ENCODE data around the gene CNTNAP1. TPM values are rescaled to one million over a fixed set of nuclear protein-coding genes. Genes with fewer than 3 reads are reported as not detected.

Gene CNTNAP1
- total and polyA plus RNA-seq, 10 of the 15 experiments (the other 5 are each of a cell fraction or from before 2014, with no cell fraction given): 0.95 to 29.9 (median 10.4) TPM

- TF ChIP-seq WRNIP1 (IDR thresholded peaks at IDR 0.05; ENCODE audit: borderline replicate concordance, low read depth, low read length): no peak
These were observed 42.7 kb upstream of the CNTNAP1 start (continued) for GRCh38 chr17:42639525-42640113.

GRCh38 chr17:42640121-42640520, 42.2 kb upstream of the CNTNAP1 start:
- DNase-seq (ENCODE audit: low read depth, low spot score) (no peak), ATAC-seq (no peak), FAIRE-seq (no peak)
- H3K27ac ChIP-seq (ENCODE audit: control insufficient read depth, insufficient read depth): no peak overlapping the region
- no peak overlapping the region for H3K4me2 ChIP-seq (ENCODE audit: control insufficient read depth, insufficient read depth)
- H3K9me3 ChIP-seq (replicated peaks; ENCODE audit: control insufficient read depth, insufficient read depth, low read length): no peaks in the 10 kb centered on the region
- in situ Hi-C loops (cut with MboI) (no loop called here), intact Hi-C loops (cut with micrococcal nuclease; ENCODE audit: unreplicated experiment) (no loop called here)
- H3K27me3 ChIP-seq (replicated peaks in 1 of 2; ENCODE audit: control insufficient read depth in 2 of 2, insufficient read depth in 2 of 2, low read length in 1 of 2): no peaks in the 10 kb centered on the region; a peak in 1 of 4 replicates
- H3K36me3 ChIP-seq (ENCODE audit: control insufficient read depth in 2 of 2, insufficient read depth in 2 of 2, low read length in 1 of 2): no peaks in the 10 kb centered on the region
- ChIA-PET POLR2A (interaction anchor here (0.6 to 1.0 kb wide), 4 partner anchors 21 to 325 kb away, joined by 3 to 7 read pairs (median 3); partner anchors contain the start of genes RETREG3 and TUBG1), SMC1A (ENCODE audit: uncharacterized antibody, unreplicated experiment) (interaction anchor here (0.9 to 1.0 kb wide), 2 partner anchors 16 to 34 kb away, joined by 3 to 4 read pairs; no protein-coding TSS in a partner anchor), RAD21 (ENCODE audit: unreplicated experiment) (no interaction called here), CTCF (interaction anchor here (0.6 to 1.1 kb wide), 3 partner anchors 9 to 53 kb away, joined by 3 read pairs; no protein-coding TSS in a partner anchor)
- no peak overlapping the region for H3K4me3 ChIP-seq
- TF ChIP-seq YY1 (IDR thresholded peaks at IDR 0.05; ENCODE audit: low read depth, low read length) (no peak), ZBTB40 (IDR thresholded peaks at IDR 0.05; ENCODE audit: borderline replicate concordance) (no peak), ZNF207 (IDR thresholded peaks at IDR 0.05; ENCODE audit: borderline replicate concordance) (no peak), ZNF384 (IDR thresholded peaks at IDR 0.05; ENCODE audit: borderline replicate concordance, low read depth, low read length) (no peak), RBBP5 (conservative IDR thresholded peaks at IDR 0.05) (no peak), MAX (IDR thresholded peaks at IDR 0.05; ENCODE audit: low read depth, low read length) (no peak), NR2C1 (IDR thresholded peaks at IDR 0.05) (no peak), EED (IDR thresholded peaks at IDR 0.05; ENCODE audit: low read depth) (no peak), RELA (IDR thresholded peaks at IDR 0.05; ENCODE audit: borderline replicate concordance, partially characterized antibody) (no peak), NR2F1 (conservative IDR thresholded peaks at IDR 0.05) (no peak), POLR2A (IDR thresholded peaks at IDR 0.05; ENCODE audit: low read depth, low read length) (no peak)
- WGBS (ENCODE audit: insufficient coverage, insufficient replicate concordance, low lambda C conversion rate, missing lambda C conversion rate): 68% methylated on average over 4 of the region's 4 CpGs
- H3K79me2 ChIP-seq (ENCODE audit: control insufficient read depth, insufficient read depth, low read length): no peaks in the 10 kb centered on the region
- H3K9ac ChIP-seq (ENCODE audit: control insufficient read depth, insufficient read depth, low read length): no peak overlapping the region
- no peak overlapping the region for H2AFZ ChIP-seq (ENCODE audit: control insufficient read depth, low read depth, low read length)
- no peaks in the 10 kb centered on the region for H3K4me1 ChIP-seq (ENCODE audit: control insufficient read depth, insufficient read depth, low read length)
- H4K20me1 ChIP-seq (ENCODE audit: control insufficient read depth, insufficient read depth): no peaks in the 10 kb centered on the region
- BruUV-seq (replicated peaks): no TSS peak

Data from GM12878 (cell line).